HepG2 (cell line): Measurements from ENCODE around the gene ABCA13. TPM values are rescaled to one million over a fixed set of nuclear protein-coding genes. Genes with fewer than 3 reads are reported as not detected.

Source experiments
- ATF1 ChIP-seq: IDR thresholded peaks from 2 replicates; pipeline ENCODE4 v1.6.1; 2016; ENCODE audit warnings: mild to moderate bottlenecking, control low read depth
- EHMT2 ChIP-seq: fragments of 200-600 bp; sonication (generic); IDR thresholded peaks from 2 replicates; pipeline ENCODE4 v1.7.0; 2017; ENCODE audit warnings: antibody characterized with exemption, low read depth, low read length, borderline replicate concordance
- HMG20A ChIP-seq: IDR thresholded peaks from 2 replicates; pipeline ENCODE4 v1.6.1; 2016; ENCODE audit warnings: borderline replicate concordance
- KAT7 ChIP-seq: IDR thresholded peaks from 2 replicates; pipeline ENCODE4 v1.6.1; 2018; ENCODE audit warnings: borderline replicate concordance, missing compliant biosample characterization
- NAIF1 ChIP-seq: sonication (generic); formaldehyde crosslinking; IDR thresholded peaks from 2 replicates; pipeline ENCODE4 v1.5.0; 2020; ENCODE audit warnings: mild to moderate bottlenecking, missing genetic modification reagents, borderline replicate concordance
- NFKB2 ChIP-seq: sonication (generic); formaldehyde crosslinking; IDR thresholded peaks from 2 replicates; pipeline ENCODE4 v1.4.0; 2020; ENCODE audit warnings: missing genetic modification reagents, borderline replicate concordance
- ZBTB7B ChIP-seq: sonication (generic); formaldehyde crosslinking; IDR thresholded peaks from 2 replicates; pipeline ENCODE4 v1.4.0; 2020; ENCODE audit warnings: missing genetic modification reagents
- ZNF260 ChIP-seq: sonication (generic); formaldehyde crosslinking; IDR thresholded peaks from 2 replicates; pipeline ENCODE4 v1.4.0; 2020; ENCODE audit warnings: missing genetic modification reagents, low read depth, mild to moderate bottlenecking, borderline replicate concordance
- ZNF335 ChIP-seq: sonication (generic); formaldehyde crosslinking; IDR thresholded peaks from 2 replicates; pipeline ENCODE4 v1.4.0; 2020; ENCODE audit warnings: missing genetic modification reagents
- ZNF337 ChIP-seq: sonication (generic); formaldehyde crosslinking; IDR thresholded peaks from 2 replicates; pipeline ENCODE4 v1.5.1; 2020; ENCODE audit warnings: missing genetic modification reagents, low read depth, mild to moderate bottlenecking, borderline replicate concordance
- ZNF350 ChIP-seq: sonication (generic); formaldehyde crosslinking; IDR thresholded peaks from 2 replicates; pipeline ENCODE4 v1.4.0; 2020; ENCODE audit warnings: mild to moderate bottlenecking, low read depth, missing genetic modification reagents, borderline replicate concordance
- ZNF790 ChIP-seq: sonication (generic); formaldehyde crosslinking; IDR thresholded peaks from 2 replicates; pipeline ENCODE4 v1.8.0; 2022; ENCODE audit warnings: missing genetic modification reagents, mild to moderate bottlenecking, borderline replicate concordance
- polyA plus RNA-seq, 8 experiments: library from polyadenylated mRNA; depleted of rRNA in 3 of 8; stranded (reverse) in 7 of 8; unstranded in 1 of 8; fragments of >200 nt; fragmentation: Illumina TruSeq in 4 of 8; extraction: Trizol in 4 of 8; gene quantifications; 2 replicates each; pipeline versions ENCODE4 v1.2.1 to v1.2.3, GENCODE V29; 2011 to 2016; ENCODE audit warnings: low read depth in 4 of 8, missing spikeins in 1 of 8, mixed read lengths in 1 of 8; ENCODE audit not compliant: insufficient read depth in 1 of 8
- total RNA-seq, 5 experiments: library from RNA; depleted of rRNA; stranded (reverse); fragments of >200 nt; fragmentation: Illumina TruSeq; extraction: Trizol; gene quantifications; 2 replicates each; pipeline ENCODE4 v1.2.3, GENCODE V29; 2016; ENCODE audit warnings: low read depth in 1 of 5
- TF ChIP-seq, protein P1 (sequence below): sonication (generic); formaldehyde crosslinking; IDR thresholded peaks from 2 replicates; pipeline ENCODE4 v1.4.0; 2020; ENCODE audit warnings: mild to moderate bottlenecking, missing genetic modification reagents
- TF ChIP-seq, protein P2 (sequence below): sonication (generic); formaldehyde crosslinking; IDR thresholded peaks from 2 replicates; pipeline ENCODE4 v1.4.0; 2020; ENCODE audit warnings: missing genetic modification reagents, mild to moderate bottlenecking, borderline replicate concordance
- TF ChIP-seq, protein P3 (sequence below): sonication (generic); formaldehyde crosslinking; IDR thresholded peaks from 2 replicates; pipeline ENCODE4 v1.4.0; 2020; ENCODE audit warnings: missing genetic modification reagents
- TF ChIP-seq, protein P4 (sequence below): sonication (generic); formaldehyde crosslinking; IDR thresholded peaks from 2 replicates; pipeline ENCODE4 v1.5.0; 2020; ENCODE audit warnings: mild to moderate bottlenecking, missing genetic modification reagents, moderate library complexity

The ABCA13 gene
- total and polyA plus RNA-seq, 2 of the 13 experiments (the other 11 are each of a cell fraction or from before 2014, with no cell fraction given), result 0.03 TPM; not detected in 1

DNA sequence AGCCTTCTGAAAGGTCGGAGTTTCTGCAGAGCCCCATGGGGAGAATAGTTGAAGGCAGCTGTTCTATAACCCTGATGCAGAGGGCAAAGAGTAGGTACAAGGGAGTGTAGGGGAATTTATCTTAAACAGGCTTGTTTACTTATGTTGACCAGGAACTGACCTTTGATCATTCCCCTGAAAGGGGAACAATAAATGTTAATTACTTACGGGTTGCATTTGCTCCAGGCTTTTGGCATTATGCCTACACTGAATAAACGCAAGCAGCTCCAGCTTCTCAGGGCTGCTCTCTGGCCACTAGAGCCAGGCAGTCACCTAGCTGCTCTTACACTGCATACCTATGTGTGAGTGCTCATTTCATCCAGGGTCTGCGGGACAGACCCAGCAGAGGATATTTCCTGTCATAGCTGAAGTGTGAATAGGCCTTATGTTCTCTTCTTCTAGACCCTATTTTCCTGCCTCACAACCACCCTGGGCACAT is 26.9 kb upstream of the ABCA13 start (continued):
- TF ChIP-seq, protein P1, sequence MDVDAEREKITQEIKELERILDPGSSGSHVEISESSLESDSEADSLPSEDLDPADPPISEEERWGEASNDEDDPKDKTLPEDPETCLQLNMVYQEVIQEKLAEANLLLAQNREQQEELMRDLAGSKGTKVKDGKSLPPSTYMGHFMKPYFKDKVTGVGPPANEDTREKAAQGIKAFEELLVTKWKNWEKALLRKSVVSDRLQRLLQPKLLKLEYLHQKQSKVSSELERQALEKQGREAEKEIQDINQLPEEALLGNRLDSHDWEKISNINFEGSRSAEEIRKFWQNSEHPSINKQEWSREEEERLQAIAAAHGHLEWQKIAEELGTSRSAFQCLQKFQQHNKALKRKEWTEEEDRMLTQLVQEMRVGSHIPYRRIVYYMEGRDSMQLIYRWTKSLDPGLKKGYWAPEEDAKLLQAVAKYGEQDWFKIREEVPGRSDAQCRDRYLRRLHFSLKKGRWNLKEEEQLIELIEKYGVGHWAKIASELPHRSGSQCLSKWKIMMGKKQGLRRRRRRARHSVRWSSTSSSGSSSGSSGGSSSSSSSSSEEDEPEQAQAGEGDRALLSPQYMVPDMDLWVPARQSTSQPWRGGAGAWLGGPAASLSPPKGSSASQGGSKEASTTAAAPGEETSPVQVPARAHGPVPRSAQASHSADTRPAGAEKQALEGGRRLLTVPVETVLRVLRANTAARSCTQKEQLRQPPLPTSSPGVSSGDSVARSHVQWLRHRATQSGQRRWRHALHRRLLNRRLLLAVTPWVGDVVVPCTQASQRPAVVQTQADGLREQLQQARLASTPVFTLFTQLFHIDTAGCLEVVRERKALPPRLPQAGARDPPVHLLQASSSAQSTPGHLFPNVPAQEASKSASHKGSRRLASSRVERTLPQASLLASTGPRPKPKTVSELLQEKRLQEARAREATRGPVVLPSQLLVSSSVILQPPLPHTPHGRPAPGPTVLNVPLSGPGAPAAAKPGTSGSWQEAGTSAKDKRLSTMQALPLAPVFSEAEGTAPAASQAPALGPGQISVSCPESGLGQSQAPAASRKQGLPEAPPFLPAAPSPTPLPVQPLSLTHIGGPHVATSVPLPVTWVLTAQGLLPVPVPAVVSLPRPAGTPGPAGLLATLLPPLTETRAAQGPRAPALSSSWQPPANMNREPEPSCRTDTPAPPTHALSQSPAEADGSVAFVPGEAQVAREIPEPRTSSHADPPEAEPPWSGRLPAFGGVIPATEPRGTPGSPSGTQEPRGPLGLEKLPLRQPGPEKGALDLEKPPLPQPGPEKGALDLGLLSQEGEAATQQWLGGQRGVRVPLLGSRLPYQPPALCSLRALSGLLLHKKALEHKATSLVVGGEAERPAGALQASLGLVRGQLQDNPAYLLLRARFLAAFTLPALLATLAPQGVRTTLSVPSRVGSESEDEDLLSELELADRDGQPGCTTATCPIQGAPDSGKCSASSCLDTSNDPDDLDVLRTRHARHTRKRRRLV (CRISPR knock-in tag), result no peak
- TF ChIP-seq EHMT2, result 0 out of 2 replicates have a peak, but pooled peaks have one; percentile 32
- TF ChIP-seq ZNF790 (CRISPR knock-in tag), result no peak
- TF ChIP-seq, protein P2, sequence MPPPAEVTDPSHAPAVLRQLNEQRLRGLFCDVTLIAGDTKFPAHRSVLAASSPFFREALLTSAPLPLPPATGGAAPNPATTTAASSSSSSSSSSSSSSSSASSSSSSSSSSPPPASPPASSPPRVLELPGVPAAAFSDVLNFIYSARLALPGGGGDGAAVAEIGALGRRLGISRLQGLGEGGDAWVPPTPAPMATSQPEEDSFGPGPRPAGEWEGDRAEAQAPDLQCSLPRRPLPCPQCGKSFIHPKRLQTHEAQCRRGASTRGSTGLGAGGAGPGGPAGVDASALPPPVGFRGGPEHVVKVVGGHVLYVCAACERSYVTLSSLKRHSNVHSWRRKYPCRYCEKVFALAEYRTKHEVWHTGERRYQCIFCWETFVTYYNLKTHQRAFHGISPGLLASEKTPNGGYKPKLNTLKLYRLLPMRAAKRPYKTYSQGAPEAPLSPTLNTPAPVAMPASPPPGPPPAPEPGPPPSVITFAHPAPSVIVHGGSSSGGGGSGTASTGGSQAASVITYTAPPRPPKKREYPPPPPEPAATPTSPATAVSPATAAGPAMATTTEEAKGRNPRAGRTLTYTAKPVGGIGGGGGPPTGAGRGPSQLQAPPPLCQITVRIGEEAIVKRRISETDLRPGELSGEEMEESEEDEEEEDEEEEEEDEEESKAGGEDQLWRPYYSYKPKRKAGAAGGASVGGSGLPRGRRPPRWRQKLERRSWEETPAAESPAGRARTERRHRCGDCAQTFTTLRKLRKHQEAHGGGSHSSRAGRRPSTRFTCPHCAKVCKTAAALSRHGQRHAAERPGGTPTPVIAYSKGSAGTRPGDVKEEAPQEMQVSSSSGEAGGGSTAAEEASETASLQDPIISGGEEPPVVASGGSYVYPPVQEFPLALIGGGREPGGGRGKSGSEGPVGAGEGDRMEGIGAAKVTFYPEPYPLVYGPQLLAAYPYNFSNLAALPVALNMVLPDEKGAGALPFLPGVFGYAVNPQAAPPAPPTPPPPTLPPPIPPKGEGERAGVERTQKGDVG (CRISPR knock-in tag), result no peak; the same call in 1 of the 2 replicates
- peak; percentile 68; the same call in 1 of the 2 replicates for TF ChIP-seq ZNF335 (CRISPR knock-in tag)
- TF ChIP-seq ZNF337 (CRISPR knock-in tag), result no peak
- peak; percentile 74; the same call in 1 of the 2 replicates for TF ChIP-seq KAT7 (CRISPR knock-in tag)
- TF ChIP-seq ZNF260 (CRISPR knock-in tag), result no peak
- TF ChIP-seq NAIF1 (CRISPR knock-in tag), result no peak
- TF ChIP-seq, protein P3, sequence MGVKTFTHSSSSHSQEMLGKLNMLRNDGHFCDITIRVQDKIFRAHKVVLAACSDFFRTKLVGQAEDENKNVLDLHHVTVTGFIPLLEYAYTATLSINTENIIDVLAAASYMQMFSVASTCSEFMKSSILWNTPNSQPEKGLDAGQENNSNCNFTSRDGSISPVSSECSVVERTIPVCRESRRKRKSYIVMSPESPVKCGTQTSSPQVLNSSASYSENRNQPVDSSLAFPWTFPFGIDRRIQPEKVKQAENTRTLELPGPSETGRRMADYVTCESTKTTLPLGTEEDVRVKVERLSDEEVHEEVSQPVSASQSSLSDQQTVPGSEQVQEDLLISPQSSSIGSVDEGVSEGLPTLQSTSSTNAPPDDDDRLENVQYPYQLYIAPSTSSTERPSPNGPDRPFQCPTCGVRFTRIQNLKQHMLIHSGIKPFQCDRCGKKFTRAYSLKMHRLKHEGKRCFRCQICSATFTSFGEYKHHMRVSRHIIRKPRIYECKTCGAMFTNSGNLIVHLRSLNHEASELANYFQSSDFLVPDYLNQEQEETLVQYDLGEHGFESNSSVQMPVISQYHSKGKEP (CRISPR knock-in tag), result no peak
- TF ChIP-seq, protein P4, sequence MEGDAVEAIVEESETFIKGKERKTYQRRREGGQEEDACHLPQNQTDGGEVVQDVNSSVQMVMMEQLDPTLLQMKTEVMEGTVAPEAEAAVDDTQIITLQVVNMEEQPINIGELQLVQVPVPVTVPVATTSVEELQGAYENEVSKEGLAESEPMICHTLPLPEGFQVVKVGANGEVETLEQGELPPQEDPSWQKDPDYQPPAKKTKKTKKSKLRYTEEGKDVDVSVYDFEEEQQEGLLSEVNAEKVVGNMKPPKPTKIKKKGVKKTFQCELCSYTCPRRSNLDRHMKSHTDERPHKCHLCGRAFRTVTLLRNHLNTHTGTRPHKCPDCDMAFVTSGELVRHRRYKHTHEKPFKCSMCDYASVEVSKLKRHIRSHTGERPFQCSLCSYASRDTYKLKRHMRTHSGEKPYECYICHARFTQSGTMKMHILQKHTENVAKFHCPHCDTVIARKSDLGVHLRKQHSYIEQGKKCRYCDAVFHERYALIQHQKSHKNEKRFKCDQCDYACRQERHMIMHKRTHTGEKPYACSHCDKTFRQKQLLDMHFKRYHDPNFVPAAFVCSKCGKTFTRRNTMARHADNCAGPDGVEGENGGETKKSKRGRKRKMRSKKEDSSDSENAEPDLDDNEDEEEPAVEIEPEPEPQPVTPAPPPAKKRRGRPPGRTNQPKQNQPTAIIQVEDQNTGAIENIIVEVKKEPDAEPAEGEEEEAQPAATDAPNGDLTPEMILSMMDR (CRISPR knock-in tag), result no peak
- TF ChIP-seq ZNF350 (CRISPR knock-in tag), result no peak; the same call in 1 of the 2 replicates
- no peak for TF ChIP-seq NFKB2 (CRISPR knock-in tag)
- TF ChIP-seq ATF1 (CRISPR knock-in tag), result no peak
- peak; percentile 90 for TF ChIP-seq HMG20A (CRISPR knock-in tag)
- 0 out of 2 replicates have a peak, but pooled peaks have one; percentile 20 for TF ChIP-seq ZBTB7B (CRISPR knock-in tag)
